ENCODE measurements around the gene FAM20C.
"Not testable (repeated sequence)": the region's sequence is repeated elsewhere in the genome, so short reads cannot be mapped to it uniquely, and the experiment has no call there.

FAM20C gene

GRCh38 chr7:171912-172515, 20.4 kb upstream of the FAM20C start:
- in situ Hi-C loops (cut with HindIII; ENCODE audit: low sequenced_read_pairs) = no loop called here

- in situ Hi-C loops (cut with HindIII; ENCODE audit: low sequenced_read_pairs) = no loop called here
Measured at GRCh38 chr7:173209-173918, 19.0 kb upstream of the FAM20C start.

DNA sequence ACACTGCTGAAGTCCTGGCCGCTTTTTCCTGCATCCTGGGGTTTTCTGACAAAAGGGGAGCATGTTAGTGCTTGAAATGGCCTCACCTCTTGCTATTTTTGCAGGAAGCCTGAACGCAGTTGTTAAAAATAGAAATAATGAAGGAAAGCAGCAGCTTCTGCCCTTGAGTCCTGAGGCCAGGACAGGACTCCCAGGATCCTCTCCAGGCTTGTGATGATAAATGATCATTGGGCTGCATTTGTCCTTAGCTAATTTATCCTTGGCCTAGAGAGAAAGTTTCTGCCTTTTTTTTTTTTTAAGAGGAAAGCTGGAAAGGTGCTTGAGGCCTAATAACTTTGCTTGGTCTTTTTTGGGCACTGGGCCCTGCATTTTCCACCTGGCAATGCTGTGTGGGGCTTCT, 17.7 kb upstream of the FAM20C start:
- in situ Hi-C loops (cut with HindIII; ENCODE audit: low sequenced_read_pairs) = no loop called here

GRCh38 chr7:175955-176354, 16.4 kb upstream of the FAM20C start:
- in situ Hi-C loops (cut with HindIII; ENCODE audit: low sequenced_read_pairs) = no loop called here

- in situ Hi-C loops (cut with HindIII; ENCODE audit: low sequenced_read_pairs) = no loop called here
Measured at GRCh38 chr7:176381-176780, 16.0 kb upstream of the FAM20C start.

GRCh38 chr7:176786-177459, 15.4 kb upstream of the FAM20C start:
- in situ Hi-C loops (cut with HindIII; ENCODE audit: low sequenced_read_pairs) = no loop called here

DNA sequence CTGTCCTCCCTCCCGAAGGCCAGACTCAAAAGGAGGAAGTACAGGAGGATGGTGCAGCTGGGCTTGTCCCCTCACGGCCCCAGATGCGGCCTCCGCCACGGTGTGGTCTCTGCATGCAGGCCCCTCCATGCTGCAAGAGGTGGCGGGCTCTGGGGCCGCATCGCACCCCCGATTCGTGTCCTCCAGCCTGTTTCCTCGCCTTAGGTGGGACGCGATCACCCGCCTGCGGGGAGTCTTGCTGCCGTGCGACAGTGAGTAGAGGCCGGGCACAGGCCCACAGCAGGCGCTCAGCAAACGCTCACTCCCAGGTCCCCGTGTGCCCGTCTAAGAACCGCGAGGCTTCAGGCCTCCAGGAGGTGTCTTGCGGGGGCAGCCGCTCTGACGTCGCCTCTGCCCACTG, 13.9 kb upstream of the FAM20C start:
- in situ Hi-C loops (cut with HindIII; ENCODE audit: low sequenced_read_pairs) = no loop called here

GRCh38 chr7:179209-179681, 13.1 kb upstream of the FAM20C start:
- in situ Hi-C loops (cut with HindIII; ENCODE audit: low sequenced_read_pairs) = no loop called here

GRCh38 chr7:179948-180694, 12.2 kb upstream of the FAM20C start:
- in situ Hi-C loops (cut with HindIII; ENCODE audit: low sequenced_read_pairs) = no loop called here

- in situ Hi-C loops (cut with HindIII; ENCODE audit: low sequenced_read_pairs) = no loop called here
Measured at GRCh38 chr7:181738-182137, 10.6 kb upstream of the FAM20C start.

- in situ Hi-C loops (cut with HindIII; ENCODE audit: low sequenced_read_pairs) = not testable (repeated sequence)
Measured at GRCh38 chr7:182502-182901, 9.9 kb upstream of the FAM20C start.

DNA sequence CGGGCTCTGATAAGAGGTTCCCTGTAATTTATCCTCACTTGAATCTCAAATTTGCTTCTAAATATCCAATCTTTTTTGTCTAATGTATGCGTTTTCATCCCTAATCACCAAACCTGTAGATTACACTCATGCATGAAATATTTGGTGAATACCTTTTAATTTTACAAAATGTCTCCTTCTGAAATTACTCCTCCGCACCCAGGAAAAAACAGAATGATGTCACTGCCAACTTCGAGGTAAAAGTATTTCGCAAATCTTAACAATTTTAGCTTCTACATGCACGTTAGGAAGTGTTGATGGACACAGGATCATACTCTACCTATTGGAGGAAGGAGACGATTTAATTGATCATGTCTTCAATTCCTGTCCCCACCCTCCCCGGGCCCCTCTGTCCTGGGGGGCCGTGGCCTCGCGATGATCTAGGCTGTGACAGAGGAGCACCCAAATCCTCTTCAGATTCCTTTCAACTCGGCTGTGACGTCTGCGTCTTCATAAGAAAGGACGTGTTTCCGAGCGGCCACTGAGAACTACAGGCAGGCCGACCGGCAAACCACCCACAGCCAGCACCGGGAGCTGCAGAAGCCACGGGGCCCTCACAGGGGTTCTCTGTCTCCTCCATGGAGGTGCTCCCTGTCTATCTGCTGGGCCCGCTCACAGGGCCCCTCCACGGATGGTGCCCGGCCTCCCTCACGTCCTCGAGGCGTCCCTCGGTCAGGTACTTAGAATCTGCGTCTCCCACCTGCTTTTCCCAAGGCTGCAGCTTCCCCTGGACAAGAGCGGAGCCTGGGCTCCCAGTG, 8.7 kb upstream of the FAM20C start:
- in situ Hi-C loops (cut with HindIII; ENCODE audit: low sequenced_read_pairs) = no loop called here

- in situ Hi-C loops (cut with HindIII; ENCODE audit: low sequenced_read_pairs) = no loop called here
Measured at GRCh38 chr7:184294-185264, 7.8 kb upstream of the FAM20C start.

DNA sequence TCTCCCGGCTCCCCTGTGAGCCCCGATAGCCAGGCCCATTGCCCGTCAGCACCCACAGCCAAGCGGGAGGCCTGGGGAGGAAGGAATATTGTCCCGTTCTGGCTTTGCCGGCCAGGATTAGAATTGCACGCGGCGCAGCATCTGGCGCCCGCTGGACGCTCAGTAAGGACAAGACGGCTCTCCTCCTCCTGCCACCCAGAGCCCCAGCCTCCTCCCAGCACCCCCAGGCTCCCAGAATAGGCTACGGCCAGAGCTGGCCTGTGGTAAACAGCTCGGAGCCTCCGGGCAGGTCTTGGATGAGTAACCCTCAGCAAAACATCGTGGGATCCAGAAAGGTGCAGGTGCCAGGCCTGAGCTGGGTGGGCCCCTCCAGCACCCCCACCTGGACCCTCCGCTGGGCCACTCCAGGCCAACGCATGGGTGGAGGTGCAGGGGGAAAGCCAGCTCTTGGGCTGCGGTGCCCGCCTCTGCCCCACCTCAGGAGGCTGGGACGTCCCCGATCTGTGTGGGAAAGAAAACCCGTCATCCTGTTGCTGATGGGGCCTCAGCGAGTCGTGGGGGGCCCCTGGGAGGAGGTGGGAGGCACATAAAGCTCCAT, 5.8 kb upstream of the FAM20C start:
- in situ Hi-C loops (cut with HindIII; ENCODE audit: low sequenced_read_pairs) = no loop called here

GRCh38 chr7:187227-187927, 5.0 kb upstream of the FAM20C start:
- in situ Hi-C loops (cut with HindIII; ENCODE audit: low sequenced_read_pairs) = no loop called here

- in situ Hi-C loops (cut with HindIII; ENCODE audit: low sequenced_read_pairs) = no loop called here
Measured at GRCh38 chr7:188174-188573, 4.2 kb upstream of the FAM20C start.

DNA sequence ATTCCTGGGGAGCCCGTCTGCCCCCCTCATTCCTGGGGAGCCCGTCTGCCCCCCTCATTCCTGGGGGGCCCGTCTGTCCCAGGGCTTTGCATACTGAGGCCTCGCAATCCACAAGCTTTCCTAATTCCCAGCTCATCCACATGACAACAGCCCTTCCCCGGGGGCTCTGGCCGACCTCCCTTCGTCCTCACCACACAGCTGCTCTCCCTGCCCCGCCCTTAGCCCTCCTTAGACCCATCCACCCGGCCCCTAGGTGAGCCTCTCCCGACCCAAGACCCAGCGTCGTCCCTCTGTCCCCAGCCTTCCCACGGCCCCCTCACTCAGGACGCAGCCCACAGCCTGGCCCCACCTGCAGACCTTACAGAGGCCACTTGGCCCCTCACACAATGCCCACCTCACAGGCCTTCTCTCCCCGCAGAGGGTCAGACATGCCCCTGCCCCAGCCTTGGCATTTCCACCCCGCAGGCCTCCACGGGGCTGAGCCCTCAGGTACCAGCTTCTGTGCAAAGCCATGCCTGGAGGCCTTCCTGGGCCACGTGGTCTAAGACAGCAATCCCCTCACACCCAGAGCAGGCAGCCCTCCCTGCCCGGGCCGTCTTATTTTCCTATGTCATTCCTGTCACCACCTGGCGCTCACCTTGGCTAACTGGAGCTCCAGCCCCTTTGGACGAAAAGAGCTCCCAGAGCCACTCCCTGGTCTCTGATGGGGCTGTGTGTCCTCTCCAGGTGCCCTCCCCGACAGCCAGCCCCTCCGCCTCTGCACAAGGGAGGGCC, 3.5 kb upstream of the FAM20C start:
- in situ Hi-C loops (cut with HindIII; ENCODE audit: low sequenced_read_pairs) = no loop called here

DNA sequence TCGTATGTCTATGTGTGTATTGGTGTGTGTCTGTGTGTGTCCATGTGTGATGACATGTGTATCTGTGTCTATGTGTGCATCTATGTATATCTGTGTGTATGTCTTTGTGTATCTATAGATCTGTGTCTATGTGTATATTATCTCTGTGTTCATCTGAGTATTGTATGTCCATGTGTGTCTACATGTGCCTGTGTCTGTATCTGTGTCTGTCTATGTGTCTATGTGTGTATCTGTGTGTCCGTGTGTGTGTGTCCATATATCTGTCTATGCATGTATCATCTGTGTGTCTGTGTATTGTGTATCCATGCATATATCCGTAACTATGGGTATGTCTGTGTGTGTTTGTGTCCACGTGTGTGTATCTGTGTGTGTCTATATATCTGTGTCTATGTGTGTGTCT, 2.7 kb upstream of the FAM20C start:
- in situ Hi-C loops (cut with HindIII; ENCODE audit: low sequenced_read_pairs) = no loop called here
